GM10847 (cell line): ENCODE data around the gene FGF18.

Experiments used
- POLR2A ChIP-seq: IDR thresholded peaks from 2 replicates; pipeline ENCODE4 v1.6.1; 2011; ENCODE audit not compliant: insufficient read length; ENCODE audit errors: extremely low read depth

Gene FGF18

DNA sequence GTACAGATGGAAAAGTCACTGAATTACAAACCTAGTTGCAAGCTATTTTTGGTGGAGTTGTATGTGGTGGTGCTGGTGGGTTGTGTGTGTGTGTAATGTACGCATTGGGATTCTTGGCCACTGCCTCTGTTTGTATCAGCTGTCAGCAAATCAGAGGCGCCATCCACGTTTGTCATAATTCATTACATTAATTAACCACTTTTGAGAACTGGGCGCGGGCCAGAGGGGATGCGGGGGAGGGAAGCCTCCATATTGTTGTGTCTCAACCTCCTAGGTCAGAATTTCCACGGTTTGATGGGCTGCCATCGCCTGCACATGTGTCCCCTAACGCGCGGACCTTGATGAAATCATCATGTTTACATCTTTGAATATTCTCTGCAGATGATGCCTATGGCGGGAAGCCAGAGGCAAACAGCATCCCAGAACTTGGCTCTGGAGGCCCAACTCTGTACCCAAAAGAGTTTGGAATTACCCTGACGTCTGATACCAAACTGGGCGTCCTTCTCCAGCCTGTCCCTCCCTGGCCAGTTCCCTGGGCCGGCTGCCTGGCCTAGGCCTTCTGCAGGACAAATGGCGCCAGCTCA lies 54.9 kb downstream of the FGF18 start:
- no peak for TF ChIP-seq POLR2A

DNA sequence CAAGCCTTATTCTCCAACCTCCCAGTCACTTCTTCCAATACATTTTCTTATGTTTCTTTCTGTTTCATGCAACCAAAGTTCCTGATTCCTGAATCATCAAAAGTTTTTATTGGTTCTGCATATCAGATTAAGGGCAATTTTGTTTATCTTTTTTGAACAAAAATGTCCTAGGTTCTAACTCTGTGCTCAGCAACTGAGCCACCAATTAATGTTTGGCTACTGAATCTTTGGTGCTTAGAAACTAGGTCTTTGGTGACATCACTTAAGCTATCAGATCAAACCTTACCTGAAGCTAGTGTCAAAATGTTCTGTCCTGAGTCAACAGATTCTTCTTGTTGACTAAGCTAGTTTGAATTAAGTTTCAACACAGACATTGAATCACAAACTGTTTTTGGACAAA lies 56.1 kb downstream of the FGF18 start:
- no peak for TF ChIP-seq POLR2A

DNA sequence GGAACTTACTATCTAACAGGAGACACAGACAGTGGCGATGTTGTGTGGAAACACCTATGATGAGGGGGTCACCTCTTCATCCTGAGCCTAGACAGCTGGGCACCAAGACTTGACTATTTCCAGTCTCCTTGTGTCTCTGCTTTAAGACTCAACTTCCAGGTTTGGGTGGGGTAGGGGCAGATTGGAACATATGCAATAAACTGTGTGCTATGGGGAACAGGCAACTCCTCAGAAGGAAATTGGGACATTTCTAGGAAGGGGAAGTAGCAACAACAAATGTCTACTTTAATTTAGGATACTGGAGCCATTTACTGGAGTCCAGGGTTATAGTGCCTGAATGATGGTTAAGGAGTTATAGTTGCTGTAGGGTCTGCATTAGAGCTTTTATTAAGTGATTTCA lies 57.3 kb downstream of the FGF18 start:
- TF ChIP-seq POLR2A, result no peak

DNA sequence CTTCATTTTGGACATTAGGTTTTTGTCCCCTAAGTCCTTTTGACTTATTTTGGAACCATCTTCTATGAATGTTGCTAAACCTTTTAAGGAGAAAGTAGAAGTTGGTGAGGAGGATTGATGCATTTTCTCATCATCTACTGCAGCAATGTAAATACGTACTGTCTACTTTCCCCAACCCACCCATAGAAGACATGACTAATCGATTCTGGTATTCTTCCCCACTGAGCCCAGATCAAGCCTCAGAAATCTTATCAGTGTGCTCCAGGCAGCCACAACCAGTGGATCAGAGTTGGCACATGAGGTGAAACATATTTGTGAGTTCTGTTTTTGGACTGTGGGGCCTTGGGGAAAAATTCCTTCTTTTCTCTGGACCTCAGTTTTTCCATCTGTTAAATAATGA lies 57.7 kb downstream of the FGF18 start:
- no peak for TF ChIP-seq POLR2A

DNA sequence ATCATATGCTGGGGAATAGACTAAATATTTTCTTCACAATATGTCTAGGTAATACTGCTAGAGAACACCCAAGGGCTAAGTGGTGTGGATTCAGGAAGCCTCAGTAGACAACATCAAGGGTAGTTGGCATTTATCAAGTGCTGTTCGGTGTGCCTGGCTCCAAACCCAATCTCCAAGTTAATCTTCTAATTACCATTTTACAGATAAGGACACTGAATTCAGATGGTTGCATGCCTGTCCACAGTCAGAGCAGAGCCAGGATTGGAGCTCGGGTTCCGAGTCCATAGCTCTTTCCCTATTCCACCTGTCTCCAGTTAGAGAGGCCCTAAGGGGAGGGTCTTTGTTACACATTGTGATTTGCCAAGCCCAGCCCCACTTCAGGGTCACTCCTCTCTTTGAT lies 58.2 kb downstream of the FGF18 start:
- TF ChIP-seq POLR2A, result no peak

DNA sequence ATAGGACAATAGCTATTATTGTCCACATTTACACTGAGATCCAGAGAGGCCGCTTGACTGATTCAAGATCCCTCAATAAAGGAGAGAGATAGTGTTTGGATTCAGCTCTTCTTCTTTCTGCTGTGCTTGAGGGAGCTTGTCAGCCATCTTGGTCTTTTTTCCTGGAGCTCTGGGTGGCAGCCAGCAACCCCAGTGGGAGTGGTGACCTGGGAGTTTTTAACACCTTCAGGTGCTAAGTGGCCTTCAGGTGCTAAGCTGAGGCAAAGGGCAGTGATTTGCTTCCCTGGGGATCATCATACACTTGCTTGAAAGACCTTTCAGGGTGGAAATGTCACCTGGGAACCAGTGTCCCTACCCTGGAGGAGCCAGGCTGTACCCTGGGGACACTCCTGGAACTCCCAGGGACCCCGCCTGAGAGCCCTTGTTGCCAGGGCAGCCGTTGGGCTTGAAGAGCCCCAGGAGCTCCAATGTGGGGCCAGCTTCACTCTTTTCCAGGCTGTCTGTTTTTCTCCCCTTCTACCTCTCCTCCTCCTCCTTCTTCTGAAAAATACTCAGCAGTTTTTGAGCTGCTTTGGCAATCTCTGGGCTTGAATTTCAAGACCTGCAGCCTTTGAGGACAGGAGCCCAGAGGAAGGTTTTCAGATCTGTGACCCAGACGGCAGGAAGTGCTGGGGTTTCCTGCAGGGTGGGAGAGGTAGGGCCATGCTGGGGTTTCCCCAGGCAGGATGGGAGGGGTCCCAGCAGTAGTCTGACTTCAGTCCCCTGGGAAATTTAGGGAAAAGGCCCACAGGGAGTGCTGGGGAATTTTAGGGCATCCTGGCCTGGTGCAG lies 59.7 kb downstream of the FGF18 start:
- TF ChIP-seq POLR2A, result no peak

DNA sequence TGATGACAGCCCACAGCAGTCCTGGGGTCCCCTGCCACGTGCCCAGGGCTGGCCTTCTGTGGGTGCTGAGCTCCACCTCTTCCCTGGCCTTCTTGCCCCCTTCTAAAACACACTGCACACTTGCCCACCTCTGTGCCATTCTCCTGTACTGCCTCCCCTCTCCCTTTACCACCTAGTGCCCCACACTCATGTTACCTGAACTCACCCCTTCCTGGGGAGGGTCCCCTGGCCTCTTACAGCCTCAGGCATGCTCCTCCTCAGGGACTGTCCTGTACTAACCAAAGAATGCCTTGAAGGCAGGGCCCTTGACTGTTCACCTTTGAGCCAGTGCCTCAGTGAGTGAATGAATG lies 60.3 kb downstream of the FGF18 start:
- TF ChIP-seq POLR2A, result no peak

DNA sequence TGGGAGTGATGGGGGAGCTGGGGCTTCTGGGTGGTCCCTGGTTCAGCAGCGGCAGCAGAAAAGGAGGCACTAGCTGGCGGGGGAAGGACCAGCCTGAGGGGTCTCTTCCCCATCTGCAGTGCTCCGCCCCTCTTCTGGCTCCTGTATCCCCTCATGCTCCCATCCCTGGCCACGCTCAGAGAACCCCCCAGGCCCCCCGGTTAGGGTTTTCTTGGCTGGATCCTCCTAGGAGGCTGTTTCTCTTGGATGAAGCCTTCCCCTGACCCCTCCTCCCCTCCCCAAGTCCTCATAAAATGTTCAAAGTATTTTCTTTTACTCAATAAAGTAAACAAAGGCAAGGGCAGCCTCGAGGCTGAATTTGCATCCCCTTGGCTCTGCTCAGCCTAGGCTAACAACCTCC lies 60.8 kb downstream of the FGF18 start:
- TF ChIP-seq POLR2A, result no peak

DNA sequence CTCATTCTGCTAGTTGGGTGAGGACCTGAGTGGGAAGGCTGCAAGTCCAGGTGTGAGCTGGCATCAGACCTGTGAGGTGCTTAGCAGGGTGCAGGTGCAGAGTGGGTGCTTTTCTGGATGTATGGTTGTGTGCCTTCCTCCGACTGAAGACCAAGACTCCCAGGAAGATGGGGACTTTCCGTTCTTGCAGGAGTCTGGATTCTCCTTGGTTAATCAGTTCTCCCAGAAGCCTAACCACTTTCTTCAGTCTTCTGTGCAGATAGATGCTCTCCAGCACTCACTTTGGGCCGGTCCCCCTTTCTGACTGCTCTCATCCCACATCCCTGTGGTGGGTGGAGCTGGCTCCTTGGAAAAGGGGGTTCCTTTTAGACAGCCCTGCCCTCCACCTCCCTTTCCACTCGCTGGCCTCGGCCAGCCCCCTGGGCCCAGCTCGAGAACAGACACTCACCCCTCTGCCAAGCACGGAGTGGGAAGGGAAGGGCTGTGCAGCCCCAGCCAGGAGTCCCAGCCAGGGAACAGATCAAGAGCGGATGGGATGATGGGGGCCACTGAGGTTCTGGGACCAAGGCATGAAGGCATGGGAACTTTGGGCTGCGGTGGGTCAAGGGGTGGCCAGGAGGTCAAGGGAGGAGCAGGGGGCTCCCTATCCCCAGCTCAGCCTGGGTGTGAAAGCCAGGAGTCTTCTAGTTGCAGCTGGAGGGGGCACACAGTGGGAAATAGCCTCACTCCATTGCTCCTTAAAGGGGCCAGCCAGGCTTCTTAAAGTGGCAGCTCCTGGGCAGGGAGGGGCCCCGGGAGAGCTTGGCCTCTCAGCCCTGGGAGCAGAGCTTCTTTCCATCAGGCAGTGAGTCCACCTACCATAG lies 62.4 kb downstream of the FGF18 start:
- no peak for TF ChIP-seq POLR2A

DNA sequence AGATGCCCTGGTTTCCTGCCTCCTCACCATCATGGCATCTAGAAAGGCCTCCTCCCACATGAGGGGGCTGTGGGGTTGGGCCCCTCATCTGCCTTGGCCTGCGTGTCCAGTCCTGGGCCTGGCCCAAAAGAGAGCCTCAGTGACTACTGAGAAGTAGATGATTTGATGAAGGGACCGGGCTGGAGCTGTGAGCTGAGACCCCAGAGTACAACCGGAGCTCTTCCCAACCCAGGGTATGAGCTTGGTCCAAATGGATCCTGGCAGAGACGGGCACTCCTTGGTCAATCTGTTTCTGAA lies 62.9 kb downstream of the FGF18 start:
- TF ChIP-seq POLR2A, result no peak

DNA sequence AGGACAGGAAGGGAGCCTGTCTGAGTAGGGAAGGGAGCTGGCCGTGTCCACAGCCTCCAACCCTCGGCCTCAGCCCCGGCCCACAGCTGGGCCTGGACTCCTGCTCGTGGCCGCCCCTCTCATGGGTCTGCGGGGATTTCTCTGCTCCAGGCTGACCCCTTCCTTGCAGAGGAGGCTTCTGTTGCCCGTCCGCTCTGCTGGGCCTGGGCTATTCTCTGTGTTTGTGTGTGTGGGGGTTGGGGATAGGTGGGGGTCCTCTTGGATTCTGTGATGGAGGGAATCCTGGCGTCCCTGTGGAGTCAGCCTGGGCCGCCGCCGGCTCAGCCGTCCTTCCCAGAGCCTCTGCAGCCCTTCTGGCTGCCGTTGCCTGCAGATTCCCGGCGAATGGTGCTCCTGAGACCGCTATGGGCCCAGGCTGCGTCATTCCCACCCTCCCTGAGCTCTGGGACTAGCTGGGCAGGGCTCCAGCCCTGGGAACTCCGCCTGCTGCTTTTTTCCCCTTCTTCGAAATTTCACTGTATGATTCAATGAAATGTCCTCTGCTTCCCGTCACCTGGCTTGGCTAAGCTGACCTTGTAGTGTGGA lies 64.2 kb downstream of the FGF18 start:
- TF ChIP-seq POLR2A, result no peak

DNA sequence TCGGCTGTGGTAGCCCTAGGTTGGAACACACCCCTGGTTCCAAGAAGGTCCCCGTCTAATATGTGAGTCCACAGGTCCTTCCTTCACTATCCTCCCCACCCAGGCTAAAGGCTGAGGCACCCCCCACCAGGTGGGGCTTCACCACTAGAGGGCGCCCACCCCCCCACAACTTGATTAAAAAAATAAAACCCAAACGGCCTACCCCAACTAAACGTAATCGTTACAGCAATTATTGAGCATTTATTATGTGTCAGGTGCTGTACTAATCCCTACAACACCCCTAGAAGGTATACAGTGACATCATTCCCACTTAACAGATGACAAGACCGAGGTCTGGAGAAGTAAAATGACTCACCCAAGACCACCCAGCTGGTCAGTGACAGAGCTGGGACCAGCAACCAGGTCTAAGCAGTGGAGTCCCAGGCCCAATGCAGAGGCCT lies 65.0 kb downstream of the FGF18 start:
- TF ChIP-seq POLR2A, result no peak

DNA sequence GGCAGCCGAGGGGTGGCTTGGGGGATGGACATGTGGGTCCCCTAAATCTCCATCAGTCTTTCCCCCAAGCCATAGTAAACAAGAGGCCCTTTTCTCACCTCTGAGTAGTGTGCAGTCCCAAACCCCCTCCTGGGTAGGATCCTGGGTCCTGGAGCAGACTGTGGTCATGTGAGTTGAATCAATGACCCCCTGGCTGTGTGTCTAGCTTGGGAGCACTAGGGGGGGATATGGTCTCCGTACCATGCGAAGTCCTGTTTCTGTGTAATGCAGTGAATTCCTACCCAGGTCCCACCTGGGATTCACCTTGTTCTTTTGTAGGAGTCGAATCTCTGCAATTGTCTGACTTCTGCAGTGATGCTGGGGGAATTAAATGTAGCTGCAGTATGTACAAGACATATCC lies 66.2 kb downstream of the FGF18 start:
- no peak for TF ChIP-seq POLR2A

DNA sequence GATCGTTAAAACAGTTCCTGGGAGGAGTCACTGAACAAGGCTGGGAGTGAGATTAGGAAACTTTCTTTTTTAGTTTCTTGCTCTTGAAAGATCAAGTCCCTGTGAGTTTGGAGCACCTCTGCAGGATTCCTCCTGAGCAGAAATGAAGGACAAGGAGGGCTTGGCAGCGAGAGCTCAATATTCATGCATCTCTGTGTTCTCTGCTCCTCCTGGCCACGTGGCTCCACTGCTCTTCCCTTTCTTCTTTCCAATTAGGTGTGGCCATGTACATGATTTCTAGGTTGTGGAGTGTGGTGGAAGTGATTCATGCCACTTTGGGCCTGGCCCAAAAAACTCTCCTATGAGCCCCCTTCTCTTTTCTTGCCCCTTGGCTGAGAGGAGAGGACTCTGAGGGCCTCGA lies 67.2 kb downstream of the FGF18 start:
- no peak for TF ChIP-seq POLR2A

DNA sequence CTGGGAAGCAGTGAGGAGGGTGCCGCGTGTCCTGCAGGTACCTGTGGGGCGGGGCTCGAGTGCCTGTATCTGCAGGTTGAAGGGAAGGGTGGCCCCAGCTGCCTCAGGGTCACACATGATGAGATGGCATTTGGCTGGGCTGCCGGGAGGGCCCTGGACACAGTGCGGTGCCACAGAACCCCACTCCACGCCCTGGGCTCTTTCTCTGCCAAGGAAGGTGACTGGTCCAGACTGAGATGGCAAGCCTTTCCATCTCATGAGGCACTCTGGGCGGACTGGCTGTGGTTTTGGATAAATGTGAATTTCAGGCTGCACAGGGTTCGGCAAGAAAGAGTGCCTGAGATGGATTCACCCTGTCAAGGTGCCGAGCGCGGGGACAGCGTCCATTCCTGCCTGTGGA lies 69.4 kb downstream of the FGF18 start:
- TF ChIP-seq POLR2A, result no peak

DNA sequence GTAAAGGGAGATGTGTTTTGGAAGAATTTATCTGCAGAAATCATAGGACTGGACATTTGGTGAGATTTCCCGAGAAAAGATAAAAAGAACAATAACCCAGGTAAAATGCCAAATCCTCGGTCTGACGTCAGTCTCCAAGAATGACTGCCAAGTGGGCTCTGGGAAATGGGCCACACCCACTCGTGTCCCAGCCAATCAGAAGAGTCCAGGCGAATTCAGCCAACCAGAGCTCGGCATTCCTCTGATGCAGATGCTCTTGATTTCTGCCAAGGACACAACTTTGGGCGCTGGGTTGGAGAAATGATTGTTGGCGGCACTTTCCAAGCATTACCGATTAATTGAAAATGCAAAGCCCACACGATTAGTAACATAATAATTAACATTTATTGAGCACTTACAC lies 73.3 kb downstream of the FGF18 start:
- no peak for TF ChIP-seq POLR2A
